Panc1 (cell line): ENCODE measurements around the gene PTPRCAP. TPM values are rescaled to one million over a fixed set of nuclear protein-coding genes. Genes with fewer than 3 reads are reported as not detected.
A peak's percentile ranks its signal among the peaks of the same experiment; 100 is the strongest.
"Not testable (repeated sequence)": the region's sequence is repeated elsewhere in the genome, so short reads cannot be mapped to it uniquely, and the experiment has no call there.

Experiments used
- ATAC-seq: fragments of 200-7000 bp; cut with Tn5 transposase; 2 replicates; pipeline ENCODE4 v1.9.1; 2020; ENCODE audit warnings: mild to moderate bottlenecking, moderate library complexity
- BruUV-seq: library from RNA; stranded (reverse); fragments of 400-500 nt; replicated peaks from 2 replicates; lab custom pipeline; 2021; lab: Mats Ljungman, UMichigan
- CTCF ChIA-PET: fragments of 300-600 bp; sonication (Branson Sonifier 250); formaldehyde crosslinking; loops from one replicate; lab custom pipeline; 2022; ENCODE audit warnings: antibody characterized with exemption; lab: Charles Lee
- POLR2A ChIA-PET: fragments of 300-600 bp; sonication (Branson Sonifier 250); formaldehyde crosslinking; loops from one replicate; lab custom pipeline; 2022; ENCODE audit warnings: antibody characterized with exemption; lab: Charles Lee
- DNase-seq: peaks from one replicate; pipeline ENCODE4 v3.0.0-alpha.2; 2010; ENCODE audit warnings: low read depth, low spot score
- H3K27ac ChIP-seq: 2 replicates; pipeline ENCODE4 v1.5.1; 2011; ENCODE audit warnings: mild to moderate bottlenecking, low read length, inconsistent platforms
- H3K27me3 ChIP-seq: fragments of 200-500 bp; sonication (Bioruptor generic); 2 replicates; pipeline ENCODE4 v1.6.0; 2014; ENCODE audit warnings: low read length, inconsistent platforms; ENCODE audit not compliant: control insufficient read depth, insufficient read depth
- H3K36me3 ChIP-seq: fragments of 200-500 bp; sonication (Bioruptor generic); 2 replicates; pipeline ENCODE4 v1.5.1; 2014; ENCODE audit warnings: inconsistent platforms, mild to moderate bottlenecking, low read length, moderate library complexity; ENCODE audit not compliant: control insufficient read depth, insufficient read depth
- H3K4me1 ChIP-seq: 2 replicates; pipeline ENCODE4 v1.5.1; 2011; ENCODE audit warnings: inconsistent platforms, mild to moderate bottlenecking, low read length, moderate library complexity; ENCODE audit not compliant: control insufficient read depth, insufficient read depth
- H3K4me3 ChIP-seq, 2 experiments: 2 replicates each; pipeline ENCODE4 v1.5.1; 2011 to 2012; ENCODE audit warnings: low read depth in 2 of 2, low read length in 2 of 2, mild to moderate bottlenecking in 2 of 2, inconsistent platforms in 1 of 2, moderate library complexity in 1 of 2
- H3K9me3 ChIP-seq: fragments of 200-500 bp; sonication (Bioruptor generic); 2 replicates; pipeline ENCODE4 v1.5.1; 2014; ENCODE audit warnings: low read depth, mild to moderate bottlenecking, inconsistent platforms, low read length, moderate library complexity; ENCODE audit not compliant: control insufficient read depth, insufficient read depth
- CTCF ChIP-seq: fragments of 450-650 bp; IDR thresholded peaks from 2 replicates; pipeline ENCODE4 v1.5.1; 2017; ENCODE audit warnings: mild to moderate bottlenecking
- POLR2AphosphoS5 ChIP-seq: IDR thresholded peaks from 2 replicates; pipeline ENCODE4 v1.6.1; 2012; ENCODE audit warnings: mild to moderate bottlenecking, low read depth, low read length, moderate library complexity
- REST ChIP-seq, 2 experiments: IDR thresholded peaks; 2 replicates each; pipeline ENCODE4 v1.6.1; 2011 to 2012; ENCODE audit warnings: low read depth in 2 of 2, control low read depth in 1 of 2, low read length in 1 of 2, mild to moderate bottlenecking in 1 of 2, moderate library complexity in 1 of 2; ENCODE audit not compliant: insufficient read depth in 1 of 2
- SIN3A ChIP-seq: IDR thresholded peaks from 2 replicates; pipeline ENCODE4 v1.6.1; 2012; ENCODE audit warnings: low read depth, mild to moderate bottlenecking, low read length, moderate library complexity, borderline replicate concordance; ENCODE audit not compliant: insufficient read depth
- TCF7L2 ChIP-seq: IDR thresholded peaks from 2 replicates; pipeline ENCODE4 v1.6.1; 2011; ENCODE audit warnings: mild to moderate bottlenecking, low read depth, low read length, inconsistent platforms
- in situ Hi-C: cut with HindIII; loops from 2 replicates; pipeline ENCODE4 v1.10.0; 2016; ENCODE audit warnings: low sequenced_read_pairs, low pct_unique_long_range_greater_than_20kb
- intact Hi-C: fragments of 100-400 bp; cut with micrococcal nuclease; formaldehyde crosslinking; loops from one replicate; pipeline ENCODE4 v1.10.0; 2022; ENCODE audit not compliant: unreplicated experiment
- total RNA-seq: library from RNA; stranded (reverse); gene quantifications from one replicate; pipeline ENCODE4 v1.2.1, GENCODE V29; 2021; ENCODE audit not compliant: unreplicated experiment

The PTPRCAP gene
- total RNA-seq, 1 experiment from 2014 or later, result 0.82 TPM

- BruUV-seq, result no TSS peak
- TF ChIP-seq REST (IDR thresholded peaks at IDR 0.05; ENCODE audit: insufficient read depth in 1 of 2, low read depth in 2 of 2, low read length in 1 of 2), result no peak
- TF ChIP-seq TCF7L2, result no peak
- TF ChIP-seq CTCF, result no peak
- TF ChIP-seq SIN3A, result no peak
- TF ChIP-seq POLR2AphosphoS5, result no peak
- Histone ChIP-seq H3K4me1 (peaks cover 16% of the 10 kb centered on the region), H3K27me3 (no peaks in the 10 kb centered on the region), H3K4me3 (no peak overlapping the region), H3K9me3 (no peaks in the 10 kb centered on the region), H3K36me3 (no peaks in the 10 kb centered on the region; the same call in 1 of the 2 replicates), H3K27ac (no peak overlapping the region)
- intact Hi-C loops, result no loop called here
- CTCF ChIA-PET, result no interaction called here
- in situ Hi-C loops, result no loop called here
- POLR2A ChIA-PET, result no interaction called here
- DNase-seq, result no peak
- ATAC-seq, result no peak
These were observed 32.8 kb downstream of the PTPRCAP start for GRCh38 chr11:67404515-67405195.

GRCh38 chr11:67403085-67403484 lies 34.4 kb downstream of the PTPRCAP start:
- POLR2A ChIA-PET, H3K9me3 ChIP-seq, H3K27ac ChIP-seq, CTCF ChIA-PET, in situ Hi-C loops, intact Hi-C loops, H3K4me3 ChIP-seq, H3K27me3 ChIP-seq, DNase-seq, H3K36me3 ChIP-seq, ATAC-seq, BruUV-seq: not testable (repeated sequence)
- peaks cover 28% of the 10 kb centered on the region for H3K4me1 ChIP-seq

- H3K9me3 ChIP-seq, H3K36me3 ChIP-seq, in situ Hi-C loops, DNase-seq, BruUV-seq, H3K27me3 ChIP-seq, intact Hi-C loops, ATAC-seq: not testable (repeated sequence)
- H3K27ac ChIP-seq, result peak overlapping the region; percentile 98
- ChIA-PET POLR2A (interaction anchor here (0.6 to 1.7 kb wide), 5 partner anchors 10 to 72 kb away, joined by 3 to 7 read pairs (median 6); no protein-coding TSS in a partner anchor), CTCF (interaction anchor here (0.7 to 1.6 kb wide), 5 partner anchors 9 to 103 kb away, joined by 3 to 9 read pairs (median 8); partner anchors contain the start of gene PITPNM1)
- peak overlapping the region; percentile 27 to 46 for H3K4me3 ChIP-seq
- peaks cover 32% of the 10 kb centered on the region for H3K4me1 ChIP-seq
These were observed 35.2 kb downstream of the PTPRCAP start for GRCh38 chr11:67402192-67402839.
